IMR-90 (cell line): ENCODE measurements around the gene SLC18B1. TPM values are rescaled to one million over a fixed set of nuclear protein-coding genes. Genes with fewer than 3 reads are reported as not detected.

Experiments
- ATAC-seq: fragments of 200-7000 bp; cut with Tn5 transposase; 2 replicates; pipeline ENCODE4 v1.9.1; 2020; ENCODE audit warnings: low read depth, mild to moderate bottlenecking, moderate library complexity
- BruUV-seq: library from RNA; stranded (reverse); fragments of 400-500 nt; replicated peaks from 2 replicates; lab custom pipeline; 2021; lab: Mats Ljungman, UMichigan
- CTCF ChIA-PET: fragments of 300-600 bp; formaldehyde crosslinking; extraction: SDS; loops from one replicate; lab custom pipeline; 2021; ENCODE audit warnings: antibody characterized with exemption; lab: Yijun Ruan, JAX
- POLR2A ChIA-PET: fragments of 300-600 bp; sonication (Branson Sonifier 250); formaldehyde crosslinking; loops from one replicate; lab custom pipeline; 2022; ENCODE audit warnings: antibody characterized with exemption; ENCODE audit not compliant: unreplicated experiment; lab: Charles Lee
- DNase-seq: peaks from one replicate; pipeline ENCODE4 v3.0.0; 2013
- H2AFZ ChIP-seq: replicated peaks from 2 replicates; pipeline ENCODE3; 2013; ENCODE audit warnings: low read length, mild to moderate bottlenecking; ENCODE audit not compliant: poor library complexity
- H2AK5ac ChIP-seq: 2 replicates; pipeline ENCODE4 v1.6.1; 2013; ENCODE audit warnings: low read depth, low read length, inconsistent platforms
- H2AK9ac ChIP-seq: replicated peaks from 2 replicates; pipeline ENCODE3; 2013; ENCODE audit warnings: mild to moderate bottlenecking, low read depth, low read length, moderate library complexity; ENCODE audit not compliant: poor library complexity
- H2BK120ac ChIP-seq: 2 replicates; pipeline ENCODE4 v1.6.1; 2013; ENCODE audit warnings: low read depth, low read length, inconsistent platforms
- H2BK15ac ChIP-seq: 3 replicates; pipeline ENCODE4 v1.6.1; 2013; ENCODE audit warnings: low read depth, low read length, inconsistent platforms
- H2BK20ac ChIP-seq: 2 replicates; pipeline ENCODE4 v1.6.1; 2013; ENCODE audit warnings: low read depth, mild to moderate bottlenecking, inconsistent platforms, low read length, moderate library complexity
- H2BK5ac ChIP-seq: 2 replicates; pipeline ENCODE4 v1.6.1; 2013; ENCODE audit warnings: mild to moderate bottlenecking, low read depth, low read length, inconsistent platforms; ENCODE audit not compliant: poor library complexity, severe bottlenecking
- H3K14ac ChIP-seq: replicated peaks from 2 replicates; pipeline ENCODE4 v1.6.1; 2013; ENCODE audit warnings: low read depth, low read length, inconsistent platforms
- H3K18ac ChIP-seq: 2 replicates; pipeline ENCODE4 v1.6.1; 2013; ENCODE audit warnings: low read depth, low read length, control low read depth
- H3K23ac ChIP-seq: 2 replicates; pipeline ENCODE4 v1.6.1; 2013; ENCODE audit warnings: low read depth, low read length, inconsistent platforms
- H3K27ac ChIP-seq: 2 replicates; pipeline ENCODE4 v1.5.1; 2013; ENCODE audit warnings: mild to moderate bottlenecking, control low read depth, low read length; ENCODE audit not compliant: insufficient read depth
- H3K27me3 ChIP-seq: 2 replicates; pipeline ENCODE4 v1.6.1; 2013; ENCODE audit warnings: low read length; ENCODE audit not compliant: control insufficient read depth, insufficient read depth
- H3K36me3 ChIP-seq: 2 replicates; pipeline ENCODE4 v1.6.1; 2013; ENCODE audit warnings: low read length, mixed read lengths; ENCODE audit not compliant: control insufficient read depth, insufficient read depth
- H3K4ac ChIP-seq: 2 replicates; pipeline ENCODE4 v1.6.1; 2013; ENCODE audit warnings: low read depth, low read length, inconsistent platforms
- H3K4me1 ChIP-seq: 2 replicates; pipeline ENCODE4 v1.6.1; 2013; ENCODE audit warnings: low read length, mixed read lengths; ENCODE audit not compliant: control insufficient read depth, insufficient read depth
- H3K4me2 ChIP-seq: 2 replicates; pipeline ENCODE4 v1.6.1; 2013; ENCODE audit warnings: low read depth, mild to moderate bottlenecking, control low read depth, low read length, moderate library complexity
- H3K4me3 ChIP-seq: 2 replicates; pipeline ENCODE4 v1.5.1; 2013; ENCODE audit warnings: low read depth, mild to moderate bottlenecking, control low read depth, low read length, moderate library complexity; ENCODE audit not compliant: insufficient read depth
- H3K56ac ChIP-seq: 2 replicates; pipeline ENCODE4 v1.6.1; 2013; ENCODE audit warnings: low read length, inconsistent platforms; ENCODE audit not compliant: insufficient read depth; ENCODE audit errors: extremely low read depth
- H3K79me1 ChIP-seq, 2 experiments: 2 replicates each; pipeline ENCODE4 v1.6.1; 2013; ENCODE audit warnings: low read length in 2 of 2, inconsistent platforms in 1 of 2, low read depth in 1 of 2
- H3K9ac ChIP-seq: 2 replicates; pipeline ENCODE4 v1.6.1; 2013; ENCODE audit warnings: low read depth, low read length, control low read depth
- H3K9me1 ChIP-seq: 2 replicates; pipeline ENCODE4 v1.6.1; 2013; ENCODE audit warnings: low read length, inconsistent platforms; ENCODE audit not compliant: insufficient read depth
- H3K9me3 ChIP-seq: 2 replicates; pipeline ENCODE4 v1.6.1; 2013; ENCODE audit warnings: low read length; ENCODE audit not compliant: control insufficient read depth, insufficient read depth
- H4K20me1 ChIP-seq: 2 replicates; pipeline ENCODE4 v1.6.1; 2013; ENCODE audit warnings: low read length, inconsistent platforms; ENCODE audit not compliant: insufficient read depth
- H4K5ac ChIP-seq: 2 replicates; pipeline ENCODE4 v1.6.1; 2013; ENCODE audit warnings: mild to moderate bottlenecking, low read depth, low read length, control low read depth
- H4K8ac ChIP-seq, 2 experiments: 2 replicates each; pipeline ENCODE4 v1.6.1; 2013; ENCODE audit warnings: low read depth in 2 of 2, low read length in 2 of 2, control low read depth in 1 of 2, inconsistent platforms in 1 of 2
- H4K91ac ChIP-seq: 2 replicates; pipeline ENCODE4 v1.6.1; 2013; ENCODE audit warnings: low read depth, low read length, inconsistent platforms; ENCODE audit not compliant: insufficient read depth
- BHLHE40 ChIP-seq: fragments of 150-350 bp; IDR thresholded peaks from 2 replicates; pipeline ENCODE4 v1.6.1; 2016; ENCODE audit warnings: mild to moderate bottlenecking, low read depth, low read length
- CEBPB ChIP-seq: IDR thresholded peaks from 2 replicates; pipeline ENCODE4 v1.6.1; 2012; ENCODE audit warnings: low read depth, low read length, improper control_type of control experiment
- ELK1 ChIP-seq: fragments of 150-350 bp; IDR thresholded peaks from 2 replicates; pipeline ENCODE4 v1.6.1; 2016; ENCODE audit warnings: low read depth, mild to moderate bottlenecking, low read length, moderate library complexity, borderline replicate concordance
- FOS ChIP-seq: fragments of 150-350 bp; IDR thresholded peaks from 2 replicates; pipeline ENCODE4 v1.6.1; 2016; ENCODE audit warnings: low read depth, low read length
- MAFK ChIP-seq: IDR thresholded peaks from 2 replicates; pipeline ENCODE4 v1.6.1; 2012; ENCODE audit warnings: low read depth, low read length, improper control_type of control experiment
- RAD21 ChIP-seq: IDR thresholded peaks from 2 replicates; pipeline ENCODE4 v1.6.1; 2012; ENCODE audit warnings: low read length, improper control_type of control experiment
- RCOR1 ChIP-seq: IDR thresholded peaks from 2 replicates; pipeline ENCODE4 v1.6.1; 2012; ENCODE audit warnings: mild to moderate bottlenecking, low read length, improper control_type of control experiment; ENCODE audit not compliant: insufficient replicate concordance
- USF2 ChIP-seq: fragments of 150-350 bp; IDR thresholded peaks from 2 replicates; pipeline ENCODE4 v1.6.1; 2017; ENCODE audit warnings: mild to moderate bottlenecking, antibody characterized with exemption, low read length, low read depth
- WGBS, 2 experiments: methylation state at CpG; one replicate each; pipeline versions ENCODE4 v1.1.5 to v1.1.7; 2013; ENCODE audit warnings: missing lambda C conversion rate in 2 of 2; ENCODE audit not compliant: insufficient read length in 1 of 2; ENCODE audit errors: extremely low coverage in 2 of 2; 5-methylcytosine and 5-hydroxymethylcytosine counted together
- dilution Hi-C: fragments of 300-500 bp; cut with HindIII; formaldehyde crosslinking; loops from one replicate; pipeline ENCODE4 v1.14.3; 2018; ENCODE audit warnings: low sequenced_read_pairs; ENCODE audit not compliant: unreplicated experiment
- in situ Hi-C: fragments of 300-500 bp; cut with MboI; formaldehyde crosslinking; loops from 3 replicates; pipeline ENCODE4 v1.14.3; 2019; ENCODE audit warnings: low sequenced_read_pairs, inconsistent platforms, mixed read lengths
- intact Hi-C: fragments of 100-400 bp; cut with micrococcal nuclease; formaldehyde crosslinking; loops from 2 replicates; pipeline ENCODE4 v1.10.0; 2022
- polyA plus RNA-seq, 3 experiments: library from polyadenylated mRNA; depleted of rRNA; stranded (reverse); fragments of >200 nt; gene quantifications; 2 replicates each; pipeline ENCODE4 v1.2.3, GENCODE V29; 2012; ENCODE audit warnings: low replicate concordance in 1 of 3
- total RNA-seq: library from RNA; depleted of rRNA; stranded (reverse); fragments of >200 nt; gene quantifications from 2 replicates; pipeline ENCODE4 v1.2.3, GENCODE V29; 2012

SLC18B1 gene
- total and polyA plus RNA-seq, 2 of the 4 experiments (the other 2 are of a cell fraction), result 2.4 to 2.5 TPM

GRCh38 chr6:132749111-132749510 is 49.3 kb downstream of the SLC18B1 start:
- in situ Hi-C loops, result no loop called here

More at GRCh38 chr6:132749111-132749510, 49.3 kb downstream of the SLC18B1 start:
- H2AK9ac ChIP-seq, result no peak overlapping the region
- H3K4me1 ChIP-seq, result no peaks in the 10 kb centered on the region
- WGBS, 2 experiments, result 22% methylated on average over 1 of the region's 4 CpGs; no CpG with 5 or more reads in 1 of the 2 experiments
- intact Hi-C loops, result no loop called here
- H3K18ac ChIP-seq, result no peak overlapping the region; the same call in 1 of the 2 replicates
- ATAC-seq (no peak; the same call in 1 of the 2 replicates), DNase-seq (peak; percentile 58)
- H2BK5ac ChIP-seq, result no peak overlapping the region
- H3K79me1 ChIP-seq, result no peaks in the 10 kb centered on the region
- H3K23ac ChIP-seq, result no peak overlapping the region
- H3K56ac ChIP-seq, result no peak overlapping the region
- H2AK5ac ChIP-seq, result no peak overlapping the region
- H3K27me3 ChIP-seq, result peaks cover 3% of the 10 kb centered on the region; the same call in 1 of the 2 replicates
- TF ChIP-seq FOS (no peak), MAFK (no peak), USF2 (no peak), ELK1 (no peak), RCOR1 (no peak), RAD21 (no peak), CEBPB (peak; percentile 66; the same call in 1 of the 2 replicates), BHLHE40 (no peak)
- peak overlapping the region; percentile 3; the same call in 1 of the 2 replicates for H2BK20ac ChIP-seq
- no peak overlapping the region; the same call in 1 of the 2 replicates for H4K5ac ChIP-seq
- H3K14ac ChIP-seq, result no peak overlapping the region
- CTCF ChIA-PET, result interaction anchor here (0.7 to 1.2 kb wide), 2 partner anchors 115 to 1857 kb away, joined by 3 read pairs; no protein-coding TSS in a partner anchor
- no peak overlapping the region; the same call in 1 of the 2 replicates for H3K4ac ChIP-seq
- H2AFZ ChIP-seq, result no peak overlapping the region
- peak overlapping the region; percentile 18; the same call in 1 of the 2 replicates for H4K91ac ChIP-seq
- no peaks in the 10 kb centered on the region for H3K9me1 ChIP-seq
- POLR2A ChIA-PET, result no interaction called here
- H4K8ac ChIP-seq, result no peak overlapping the region; a peak in 1 of 4 replicates
- BruUV-seq, result no TSS peak
- H3K9me3 ChIP-seq, result no peaks in the 10 kb centered on the region
- peak overlapping the region; percentile 46; the same call in 1 of the 2 replicates for H3K27ac ChIP-seq
- H4K20me1 ChIP-seq, result no peaks in the 10 kb centered on the region
- H3K4me2 ChIP-seq, result no peak overlapping the region
- no peak overlapping the region for H2BK15ac ChIP-seq
- no peaks in the 10 kb centered on the region for H3K36me3 ChIP-seq
- H3K9ac ChIP-seq, result no peak overlapping the region
- dilution Hi-C loops, result no loop called here
- no peak overlapping the region for H3K4me3 ChIP-seq
- H2BK120ac ChIP-seq, result no peak overlapping the region; the same call in 1 of the 2 replicates
